Natural killer cell treated with Interleukin-12 subunit alpha and Interleukin-12 subunit beta and Interleukin-15 and Interleukin-18, amount 100 ng/mL, for 72 hours (primary cell): ENCODE data around the gene RBM38. TPM values are rescaled to one million over a fixed set of nuclear protein-coding genes. Genes with fewer than 3 reads are reported as not detected.
A peak's percentile ranks its signal among the peaks of the same experiment; 100 is the strongest.

Source experiments
- ATAC-seq, 2 donors: fragments of 150-1000 bp; cut with Tn5 transposase in 1 of 2; sonication (Bioruptor Pico), chemical (Tn5 transposase) in 1 of 2; 2 replicates each; pipeline ENCODE4 v1.10.0; 2021
- DNase-seq: peaks from one replicate; pipeline ENCODE4 v3.0.0; 2022; ENCODE audit warnings: low spot score
- H3K27ac Mint-ChIP-seq, 2 donors: 1 replicate in 1 of 2; 2 replicates in 1 of 2; pipeline ENCODE4 v1.8.0; 2022; ENCODE audit warnings: mixed read lengths in 2 of 2, mild to moderate bottlenecking in 1 of 2, moderate library complexity in 1 of 2
- H3K27me3 Mint-ChIP-seq, 2 donors: 1 replicate in 1 of 2; 2 replicates in 1 of 2; pipeline ENCODE4 v1.8.0; 2022; ENCODE audit warnings: mixed read lengths in 2 of 2
- H3K36me3 Mint-ChIP-seq: one replicate; pipeline ENCODE4 v1.8.0; 2022; ENCODE audit warnings: mixed read lengths
- H3K4me1 Mint-ChIP-seq, 2 donors: 1 replicate in 1 of 2; 2 replicates in 1 of 2; pipeline ENCODE4 v1.8.0; 2022; ENCODE audit warnings: low read depth in 2 of 2, mixed read lengths in 2 of 2, mild to moderate bottlenecking in 1 of 2
- H3K4me3 Mint-ChIP-seq: one replicate; pipeline ENCODE4 v1.8.0; 2022; ENCODE audit warnings: mixed read lengths
- H3K9me3 Mint-ChIP-seq: 2 replicates; pipeline ENCODE4 v1.8.0; 2022; ENCODE audit warnings: mixed read lengths
- total RNA-seq, 2 donors: library from RNA; stranded (reverse); gene quantifications; one replicate each; pipeline ENCODE4 v1.2.3, GENCODE V29; 2022

Gene RBM38
- total RNA-seq, 2 donors from 2014 or later, result 18.3 to 29.2 TPM

DNA sequence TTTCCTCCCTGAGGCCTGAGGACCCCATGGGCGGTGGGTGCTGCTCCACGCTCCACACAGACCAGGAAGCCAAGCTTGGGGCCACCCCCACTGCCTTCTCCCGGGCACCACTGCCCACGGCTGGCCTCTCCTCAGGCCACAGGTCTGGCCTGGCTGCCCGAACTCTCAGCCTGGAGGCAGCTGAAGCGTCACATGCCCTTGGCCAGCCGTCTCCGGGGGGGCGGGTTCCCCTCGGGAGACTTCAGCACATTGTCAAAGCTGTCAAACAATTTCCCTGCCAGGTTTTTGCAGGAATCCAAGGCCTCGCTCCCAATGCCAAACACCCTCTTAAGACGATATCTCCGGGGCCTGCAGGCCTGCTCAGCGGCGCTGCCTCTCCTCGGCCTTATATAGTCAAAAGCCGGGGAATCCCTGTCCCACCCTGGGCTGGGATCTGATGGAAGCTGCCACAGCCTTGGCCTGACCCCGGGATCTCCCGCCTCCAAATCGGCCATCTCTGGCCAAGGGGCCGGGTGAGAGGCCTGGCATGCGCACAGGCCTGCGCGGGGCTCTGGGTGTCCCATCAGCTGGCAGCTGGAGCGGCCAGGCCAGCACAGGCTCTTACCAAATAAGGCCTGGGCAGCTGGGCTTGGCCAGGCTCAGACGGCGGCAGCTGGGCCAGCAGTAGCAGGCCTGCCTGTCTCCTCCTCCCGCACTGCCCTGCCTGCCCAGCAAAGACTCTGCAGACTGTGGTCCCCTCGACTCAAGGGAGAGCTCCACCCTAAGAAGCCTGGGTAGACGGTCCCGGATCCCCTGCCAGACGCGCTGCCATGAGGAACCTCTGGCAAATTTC is 49.7 kb downstream of the RBM38 start:
- no peak overlapping the region for H3K27ac Mint-ChIP-seq
- H3K27me3 Mint-ChIP-seq, result no peaks in the 10 kb centered on the region
- ATAC-seq, result peak in 1 of 2 donors; percentile 25
- no peaks in the 10 kb centered on the region for H3K9me3 Mint-ChIP-seq
- DNase-seq, result no peak
- no peak overlapping the region for H3K4me3 Mint-ChIP-seq
- no peaks in the 10 kb centered on the region for H3K36me3 Mint-ChIP-seq
- H3K4me1 Mint-ChIP-seq, result peaks cover 6 to 10% of the 10 kb centered on the region in 2 donors

DNA sequence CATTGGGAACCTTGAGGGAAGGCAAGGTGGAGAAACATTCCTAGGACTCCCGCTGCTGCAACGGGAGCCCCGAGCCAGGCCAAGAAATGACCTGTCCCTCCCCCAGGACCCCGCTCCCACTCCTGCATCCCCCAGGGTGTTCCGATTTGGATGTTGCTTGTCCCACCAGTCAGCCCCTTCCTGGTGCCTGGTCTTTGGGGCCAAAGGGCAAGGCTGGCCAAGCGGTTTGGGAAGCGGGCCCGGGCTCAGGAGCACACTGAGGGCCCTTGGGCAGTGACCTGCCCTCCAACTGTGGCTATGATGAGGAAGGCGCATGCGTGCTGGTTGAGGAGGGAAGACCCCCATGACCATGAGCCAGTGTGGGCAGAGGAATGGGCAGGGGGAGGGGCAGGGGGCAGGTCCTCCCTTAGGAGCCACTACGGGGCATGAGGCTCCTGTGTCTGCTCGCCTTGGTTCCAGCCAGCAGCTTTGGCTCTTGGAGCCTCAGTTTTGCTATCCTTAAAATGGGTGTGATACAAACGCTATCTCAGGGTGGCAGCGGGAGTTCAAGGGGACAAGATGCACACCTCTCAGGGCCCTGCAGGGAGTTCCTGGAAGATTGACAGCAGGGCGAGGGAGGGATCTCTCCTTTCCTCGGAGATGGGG is 50.4 kb downstream of the RBM38 start:
- Mint-ChIP-seq H3K27ac (no peak overlapping the region), H3K27me3 (no peaks in the 10 kb centered on the region), H3K4me1 (peaks cover 6 to 7% of the 10 kb centered on the region in 2 donors), H3K4me3 (no peak overlapping the region), H3K36me3 (no peaks in the 10 kb centered on the region), H3K9me3 (no peaks in the 10 kb centered on the region)
- DNase-seq (no peak), ATAC-seq (no peak)

DNA sequence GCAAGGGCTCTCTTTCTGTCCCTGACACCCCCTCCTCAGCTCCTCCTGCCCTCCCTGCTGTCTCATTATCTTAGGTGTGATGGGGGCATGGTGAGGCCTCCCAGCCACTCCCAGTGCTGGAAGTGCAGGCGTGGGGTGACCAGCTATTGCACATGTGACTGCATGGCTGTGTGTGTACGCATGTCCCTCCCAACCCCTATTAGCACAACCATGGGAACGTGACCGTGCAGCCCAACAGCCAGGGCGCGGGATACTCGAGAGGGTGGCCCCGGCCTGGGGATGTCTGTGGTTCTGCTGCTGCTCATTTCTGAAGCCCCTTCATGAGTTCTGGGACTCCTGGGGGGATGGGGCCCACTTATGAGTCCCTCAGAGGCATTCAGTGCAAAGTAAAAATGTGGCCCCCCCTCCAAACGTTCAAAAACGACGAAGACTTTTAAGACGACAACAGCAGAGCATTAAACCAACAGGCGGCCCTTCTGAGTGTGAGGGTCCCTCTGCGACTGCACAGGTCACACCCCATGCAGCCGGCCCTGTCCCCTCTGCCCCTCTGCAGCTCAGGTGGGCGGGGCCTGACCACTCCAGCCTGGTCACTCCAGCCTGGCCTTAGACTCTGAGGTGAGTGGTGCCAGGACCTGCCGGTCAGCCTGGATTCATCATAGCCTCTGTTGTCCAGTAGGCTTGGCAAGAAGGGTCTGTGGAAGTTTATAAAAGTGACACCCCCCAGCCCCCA is 51.1 kb downstream of the RBM38 start:
- H3K9me3 Mint-ChIP-seq, result no peaks in the 10 kb centered on the region
- no peak overlapping the region for H3K27ac Mint-ChIP-seq
- no peak for ATAC-seq

DNA sequence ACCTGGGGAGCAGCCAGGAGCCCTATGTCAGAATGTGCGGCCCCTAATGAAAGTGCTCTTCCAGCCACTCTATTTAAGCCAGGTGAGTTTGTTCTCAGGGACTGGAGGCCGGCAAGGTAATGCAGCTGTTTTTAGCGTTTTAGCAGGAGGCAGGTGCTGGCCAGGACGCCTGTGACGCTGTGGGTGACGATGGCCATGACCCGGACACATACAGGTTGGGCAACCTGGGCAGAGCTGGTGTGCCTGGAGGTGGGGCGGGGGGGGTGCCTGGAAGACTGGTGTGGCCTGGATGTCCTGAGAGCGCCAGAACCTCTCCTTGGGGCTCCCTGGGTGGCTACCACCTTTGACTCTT is 51.7 kb downstream of the RBM38 start:
- Mint-ChIP-seq H3K4me3 (no peak overlapping the region), H3K27me3 (no peaks in the 10 kb centered on the region), H3K9me3 (no peaks in the 10 kb centered on the region), H3K27ac (no peak overlapping the region), H3K4me1 (peaks cover 6 to 7% of the 10 kb centered on the region in 2 donors), H3K36me3 (no peaks in the 10 kb centered on the region)
- ATAC-seq, result no peak
- DNase-seq, result no peak

More for the DNA sequence above, 51.1 kb downstream of the RBM38 start:
- H3K27me3 Mint-ChIP-seq, result no peaks in the 10 kb centered on the region
- no peaks in the 10 kb centered on the region for H3K36me3 Mint-ChIP-seq
- H3K4me3 Mint-ChIP-seq, result no peak overlapping the region
- DNase-seq, result no peak
- H3K4me1 Mint-ChIP-seq, result peaks cover 6 to 7% of the 10 kb centered on the region in 2 donors

DNA sequence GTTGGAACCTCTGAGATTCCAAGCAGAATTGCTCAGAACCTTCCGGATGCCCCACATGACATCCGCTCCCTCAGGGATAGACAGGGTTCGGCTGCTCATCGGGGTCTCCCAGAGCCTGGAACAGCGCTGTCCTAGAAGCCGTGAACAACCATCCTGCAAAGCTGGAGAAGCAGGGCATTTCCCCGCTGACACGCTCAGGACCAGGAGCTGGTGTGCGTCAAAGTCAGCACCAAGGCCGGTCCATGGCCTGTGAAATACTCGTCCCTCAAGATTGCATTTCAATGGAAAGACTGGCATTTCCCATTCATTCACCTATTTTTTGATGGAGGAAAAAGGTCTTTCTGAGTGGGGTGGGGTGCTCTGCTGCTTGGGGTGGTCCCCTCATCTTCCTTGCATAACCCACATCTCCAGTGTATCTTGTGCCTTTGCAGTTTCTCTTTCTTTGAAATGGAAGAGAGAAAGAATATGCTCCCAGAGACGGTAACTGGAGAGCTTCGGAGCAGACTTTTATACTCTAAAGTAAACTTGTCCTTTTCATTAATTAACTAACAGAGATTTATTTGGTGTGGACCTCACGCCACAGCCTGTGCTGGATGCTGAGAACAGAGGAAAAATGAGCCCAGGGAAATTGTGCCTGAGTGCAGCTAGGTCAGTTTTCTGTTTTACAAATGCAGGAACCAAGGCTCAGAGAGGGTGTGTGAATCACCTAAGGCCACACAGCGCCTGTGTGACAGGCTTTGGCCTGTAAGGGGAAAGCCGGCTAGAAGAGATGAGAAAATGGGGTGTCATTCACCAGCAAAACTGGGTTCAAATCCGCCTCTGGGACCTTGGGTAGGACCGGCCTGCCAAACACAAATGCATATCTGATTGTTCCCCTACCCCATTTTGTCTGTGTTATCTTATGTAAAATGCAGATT is 52.4 kb downstream of the RBM38 start:
- no peaks in the 10 kb centered on the region for H3K27me3 Mint-ChIP-seq
- H3K36me3 Mint-ChIP-seq, result no peaks in the 10 kb centered on the region
- DNase-seq, result no peak
- no peaks in the 10 kb centered on the region for H3K9me3 Mint-ChIP-seq
- H3K4me3 Mint-ChIP-seq, result no peak overlapping the region
- ATAC-seq, result no peak
- H3K27ac Mint-ChIP-seq, result no peak overlapping the region
- H3K4me1 Mint-ChIP-seq, result peaks cover 4 to 10% of the 10 kb centered on the region in 2 donors

DNA sequence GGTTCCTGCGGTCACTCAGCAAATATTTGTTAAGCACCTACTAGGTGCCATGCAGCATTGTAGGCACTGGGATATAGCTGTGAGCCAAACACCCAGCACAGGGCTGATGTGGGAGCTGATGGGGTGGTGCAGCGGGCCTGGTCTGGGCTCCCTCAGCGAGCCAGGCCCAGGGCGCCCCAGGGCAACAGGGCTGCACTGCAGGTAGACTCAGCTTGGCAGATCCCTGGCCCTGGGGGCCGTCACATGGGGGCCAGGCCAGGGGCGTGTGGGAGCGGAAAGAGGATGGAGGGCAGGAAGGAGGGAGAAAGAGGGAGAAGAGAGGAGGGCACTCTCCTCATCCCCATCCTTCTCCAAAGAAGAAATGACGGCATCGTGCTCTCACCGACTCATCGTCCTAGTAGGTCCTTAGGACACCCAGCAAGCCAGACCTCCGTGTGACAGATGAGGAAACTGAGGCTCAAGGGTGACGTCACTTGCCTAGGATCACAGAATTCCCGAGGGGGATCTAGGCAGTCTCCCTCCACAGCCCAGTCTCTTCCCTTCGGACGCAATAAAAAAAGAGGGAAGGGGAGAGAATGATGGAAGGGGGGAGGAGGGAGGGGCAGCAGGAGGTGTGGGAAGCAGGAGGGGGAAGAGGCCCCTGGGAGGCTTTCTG is 53.3 kb downstream of the RBM38 start:
- Mint-ChIP-seq H3K36me3 (no peaks in the 10 kb centered on the region), H3K9me3 (no peaks in the 10 kb centered on the region), H3K27ac (no peak overlapping the region), H3K27me3 (no peaks in the 10 kb centered on the region), H3K4me3 (no peak overlapping the region), H3K4me1 (peaks cover 9 to 19% of the 10 kb centered on the region in 2 donors)
- DNase-seq (no peak), ATAC-seq (no peak)

DNA sequence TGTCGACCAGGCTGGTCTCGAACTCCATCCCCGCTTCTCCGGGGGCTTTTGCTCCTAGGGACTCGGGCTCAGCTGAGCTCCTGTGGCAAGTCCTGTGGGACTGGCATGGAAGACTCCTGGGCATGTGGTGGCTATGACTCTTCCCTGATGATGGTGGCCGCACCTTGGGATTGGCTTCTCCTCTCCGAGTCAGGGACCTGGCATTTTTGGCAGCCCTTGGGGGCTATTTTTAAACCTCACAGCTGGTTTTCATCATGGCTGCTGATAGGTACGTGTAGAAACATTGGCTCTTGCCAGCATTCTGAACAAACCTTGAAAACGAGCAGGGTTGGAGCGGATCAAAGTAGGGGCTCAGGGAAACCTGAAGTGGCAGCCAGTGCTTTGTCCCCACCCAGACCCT is 54.1 kb downstream of the RBM38 start:
- DNase-seq (no peak), ATAC-seq (no peak)
- no peak overlapping the region for H3K4me3 Mint-ChIP-seq
- H3K4me1 Mint-ChIP-seq, result peaks cover 12 to 21% of the 10 kb centered on the region in 2 donors
- H3K27ac Mint-ChIP-seq, result no peak overlapping the region
- no peaks in the 10 kb centered on the region for H3K27me3 Mint-ChIP-seq
- no peaks in the 10 kb centered on the region for H3K36me3 Mint-ChIP-seq
- H3K9me3 Mint-ChIP-seq, result no peaks in the 10 kb centered on the region

DNA sequence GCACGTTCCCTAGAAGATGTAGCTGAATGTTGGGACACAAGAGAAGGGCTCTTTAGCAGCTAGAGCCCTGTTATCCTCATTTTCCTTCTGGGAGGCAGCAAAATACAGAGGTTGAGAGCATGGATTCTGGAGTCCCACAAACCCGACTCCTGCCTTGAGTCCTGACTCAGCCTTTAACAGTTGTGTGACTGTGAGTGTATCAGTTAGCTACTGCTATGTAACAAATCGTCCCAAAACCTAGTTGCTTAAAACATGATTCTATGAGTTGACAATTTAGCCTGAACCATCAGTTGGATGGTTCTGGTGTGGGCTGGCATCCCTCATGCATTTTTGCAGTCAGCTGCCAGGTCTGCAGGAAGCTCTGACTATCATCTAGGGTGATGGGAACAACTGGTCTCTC is 54.6 kb downstream of the RBM38 start:
- H3K4me1 Mint-ChIP-seq, result peaks cover 17 to 26% of the 10 kb centered on the region in 2 donors
- H3K36me3 Mint-ChIP-seq, result no peaks in the 10 kb centered on the region
- no peak overlapping the region for H3K4me3 Mint-ChIP-seq
- DNase-seq (no peak), ATAC-seq (no peak)
- no peaks in the 10 kb centered on the region for H3K27me3 Mint-ChIP-seq
- peak overlapping the region in 1 of 2 donors; percentile 44 for H3K27ac Mint-ChIP-seq
- H3K9me3 Mint-ChIP-seq, result no peaks in the 10 kb centered on the region

DNA sequence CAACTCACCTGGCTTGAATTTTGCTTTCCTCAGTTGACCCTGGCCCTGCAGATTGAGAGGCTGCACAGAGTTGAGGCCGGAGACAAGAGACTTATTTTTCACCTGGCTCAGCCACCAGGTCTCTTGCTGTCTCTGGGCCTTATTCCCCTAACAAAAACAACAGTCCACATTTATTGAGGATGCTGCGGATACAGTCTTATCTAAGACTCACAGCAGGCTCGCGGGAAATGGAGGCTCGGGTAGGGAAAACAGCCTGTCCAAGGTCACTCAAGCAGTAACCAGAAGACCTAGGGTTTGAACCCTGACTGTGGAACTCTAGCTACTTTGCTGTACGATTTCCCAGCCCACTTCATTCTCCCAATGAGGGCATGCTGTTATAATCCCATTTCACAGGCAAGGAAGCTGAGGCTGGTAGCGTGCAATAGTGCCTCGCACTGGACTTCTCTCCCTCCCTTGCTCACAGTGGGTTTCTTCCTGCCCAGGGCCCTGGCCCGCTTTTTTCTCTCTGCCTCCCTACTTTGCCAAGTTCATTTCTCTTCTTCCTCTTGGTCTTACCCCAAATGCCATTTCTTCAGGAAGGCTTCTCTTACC is 57.7 kb downstream of the RBM38 start:
- Mint-ChIP-seq H3K27ac (peak overlapping the region; percentile 20 to 79), H3K4me3 (no peak overlapping the region), H3K36me3 (no peaks in the 10 kb centered on the region), H3K4me1 (peaks cover 41 to 47% of the 10 kb centered on the region in 2 donors), H3K9me3 (no peaks in the 10 kb centered on the region), H3K27me3 (no peaks in the 10 kb centered on the region)
- ATAC-seq (no peak), DNase-seq (no peak)

DNA sequence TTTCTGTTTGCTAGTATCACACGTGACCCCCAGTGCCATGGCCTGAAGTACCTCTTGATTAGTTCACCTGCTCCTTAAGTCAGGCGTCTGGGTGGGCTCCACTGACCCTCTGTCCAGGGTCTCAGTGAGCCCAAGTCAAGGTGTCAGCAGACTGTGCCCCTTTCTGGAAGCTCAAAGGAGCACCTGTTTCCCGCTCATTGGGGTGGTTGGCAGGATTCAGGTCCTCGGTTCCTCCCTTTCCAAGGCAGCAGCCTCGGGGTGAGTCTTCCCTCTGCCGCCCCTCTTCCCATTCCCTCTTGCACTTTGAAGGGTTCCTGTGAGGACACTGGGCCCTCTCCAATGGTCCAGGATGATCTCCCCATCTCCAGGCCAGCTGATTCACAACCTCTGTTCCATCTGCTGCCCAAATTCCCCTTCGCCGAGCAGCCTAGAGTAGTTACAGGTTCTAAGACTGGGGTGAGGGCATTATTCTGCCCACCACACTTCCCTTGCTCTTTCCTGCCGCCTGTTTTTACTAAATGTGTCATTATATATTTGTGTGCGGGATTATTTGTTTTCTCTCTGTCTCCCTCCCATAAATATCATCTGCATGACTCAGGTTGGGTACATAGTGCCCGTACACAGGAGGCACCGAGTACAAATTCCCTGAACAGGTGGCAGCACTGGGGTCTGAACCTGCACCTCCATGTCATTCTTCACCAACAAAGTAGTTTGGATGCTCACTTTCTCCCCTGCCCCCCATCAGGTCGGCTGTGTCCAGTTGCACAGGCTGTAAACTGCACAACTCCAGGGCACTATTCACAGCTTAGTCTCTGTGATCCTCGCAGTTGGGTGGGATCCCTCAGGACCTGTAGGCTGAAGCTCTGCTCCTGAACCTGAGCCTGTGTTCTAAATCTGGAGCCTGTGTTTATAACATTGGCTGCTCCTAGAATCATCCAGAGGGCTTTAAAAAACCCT is 58.5 kb downstream of the RBM38 start:
- peak overlapping the region; percentile 66 for H3K4me3 Mint-ChIP-seq
- peaks cover 41 to 47% of the 10 kb centered on the region in 2 donors for H3K4me1 Mint-ChIP-seq
- DNase-seq, result no peak
- H3K27me3 Mint-ChIP-seq, result no peaks in the 10 kb centered on the region
- ATAC-seq, result no peak
- H3K27ac Mint-ChIP-seq, result peak overlapping the region; percentile 20 to 79
- no peaks in the 10 kb centered on the region for H3K9me3 Mint-ChIP-seq
- H3K36me3 Mint-ChIP-seq, result no peaks in the 10 kb centered on the region

DNA sequence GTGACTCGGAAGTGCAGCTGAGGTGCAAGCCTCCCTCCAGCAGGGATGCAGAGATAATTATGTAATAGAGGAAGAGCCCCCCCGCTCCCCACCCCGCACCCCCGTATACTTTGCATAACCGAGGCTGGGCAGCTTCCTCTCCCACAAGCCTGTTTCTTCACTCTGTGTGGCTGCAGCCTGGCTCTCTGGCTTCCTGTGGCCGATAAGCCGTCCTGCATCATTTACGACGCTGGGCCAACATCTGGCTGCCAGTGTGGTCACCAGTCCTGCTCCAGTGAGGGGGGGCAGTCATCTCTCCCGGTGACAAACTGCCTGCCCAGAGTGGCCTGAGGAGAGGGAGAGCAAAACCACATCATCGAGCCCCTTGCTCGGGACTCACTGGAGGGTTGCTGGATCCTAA is 59.2 kb downstream of the RBM38 start:
- ATAC-seq (peak; percentile 79 to 88), DNase-seq (peak; percentile 75)
- H3K4me3 Mint-ChIP-seq, result peak overlapping the region; percentile 66
- no peaks in the 10 kb centered on the region for H3K27me3 Mint-ChIP-seq
- H3K4me1 Mint-ChIP-seq, result peaks cover 41 to 47% of the 10 kb centered on the region in 2 donors
- H3K9me3 Mint-ChIP-seq, result no peaks in the 10 kb centered on the region
- H3K27ac Mint-ChIP-seq, result peak overlapping the region; percentile 43 to 79
- no peaks in the 10 kb centered on the region for H3K36me3 Mint-ChIP-seq

DNA sequence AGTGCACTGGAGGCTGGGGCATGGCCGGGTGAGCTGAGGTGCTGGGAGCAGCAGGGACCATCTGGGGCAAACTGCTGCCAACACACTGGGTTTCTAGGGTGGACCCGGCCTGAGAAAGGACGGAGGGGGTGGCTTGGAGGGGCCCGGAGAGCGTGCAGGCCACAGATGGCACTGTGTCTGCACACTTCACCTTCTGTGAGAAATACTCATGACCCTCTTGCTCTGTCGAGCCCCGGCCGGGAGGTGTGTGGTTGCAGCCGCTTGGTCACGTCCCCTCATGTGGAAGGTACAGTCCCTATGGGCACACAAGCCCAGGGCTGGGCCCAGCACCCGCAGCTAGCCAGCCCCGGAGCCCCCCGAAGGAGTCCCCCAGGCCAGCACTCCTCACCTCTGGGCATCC is 59.7 kb downstream of the RBM38 start:
- no peaks in the 10 kb centered on the region for H3K36me3 Mint-ChIP-seq
- H3K4me3 Mint-ChIP-seq, result peak overlapping the region; percentile 77
- no peak for DNase-seq
- H3K9me3 Mint-ChIP-seq, result no peaks in the 10 kb centered on the region
- ATAC-seq, result peak; percentile 36 to 48
- peaks cover 41 to 47% of the 10 kb centered on the region in 2 donors for H3K4me1 Mint-ChIP-seq
- no peaks in the 10 kb centered on the region for H3K27me3 Mint-ChIP-seq
- H3K27ac Mint-ChIP-seq, result peak overlapping the region; percentile 43 to 79
